HFFc6 (cell line): Measurements from ENCODE around the gene LRP1B. TPM values are rescaled to one million over a fixed set of nuclear protein-coding genes. Genes with fewer than 3 reads are reported as not detected.

Source experiments
- DNase-seq: peaks from one replicate; pipeline ENCODE4 v3.0.0-alpha.2; 2018
- H3K27ac Mint-ChIP-seq: 2 replicates; pipeline ENCODE4 v1.8.0; 2020; ENCODE audit warnings: mild to moderate bottlenecking, mixed read lengths
- H3K27me3 Mint-ChIP-seq: 2 replicates; pipeline ENCODE4 v1.8.0; 2021; ENCODE audit warnings: mild to moderate bottlenecking, moderate library complexity, mixed read lengths; ENCODE audit not compliant: insufficient read depth
- H3K36me3 Mint-ChIP-seq: 2 replicates; pipeline ENCODE4 v1.8.0; 2021; ENCODE audit warnings: low read depth, mixed read lengths
- H3K4me1 Mint-ChIP-seq: 2 replicates; pipeline ENCODE4 v1.8.0; 2020; ENCODE audit warnings: low read depth, mixed read lengths
- H3K4me3 Mint-ChIP-seq: 2 replicates; pipeline ENCODE4 v1.8.0; 2020; ENCODE audit warnings: mild to moderate bottlenecking, moderate library complexity, mixed read lengths
- H3K9me3 Mint-ChIP-seq: 2 replicates; pipeline ENCODE4 v1.8.0; 2020; ENCODE audit warnings: mild to moderate bottlenecking, mixed read lengths
- CTCF ChIP-seq: fragments of 200-600 bp; sonication (generic); IDR thresholded peaks from 2 replicates; pipeline ENCODE4 v1.5.0; 2021; ENCODE audit warnings: antibody characterized with exemption, mild to moderate bottlenecking
- total RNA-seq, 6 experiments: library from RNA; stranded (reverse); fragmentation: NEBNext Ultra II Directional; extraction: Animal tissue kit (Norgen Biotek cat#: 25700); gene quantifications; 2 replicates in 1 of 6; 3 replicates in 5 of 6; pipeline ENCODE4 v1.2.3, GENCODE V29; 2021

Gene LRP1B
- total RNA-seq, 6 experiments from 2014 or later: not detected

- H3K4me3 Mint-ChIP-seq: no peak overlapping the region
- H3K9me3 Mint-ChIP-seq: no peaks in the 10 kb centered on the region; the same call in 1 of the 2 replicates
- no peak overlapping the region for H3K27ac Mint-ChIP-seq
- DNase-seq: no peak
- no peaks in the 10 kb centered on the region for H3K4me1 Mint-ChIP-seq
- no peak for TF ChIP-seq CTCF
- no peaks in the 10 kb centered on the region; the same call in 1 of the 2 replicates for H3K27me3 Mint-ChIP-seq
- no peaks in the 10 kb centered on the region for H3K36me3 Mint-ChIP-seq
These were observed 43.4 kb upstream of the LRP1B start for GRCh38 chr2:142174176-142174575.

DNA sequence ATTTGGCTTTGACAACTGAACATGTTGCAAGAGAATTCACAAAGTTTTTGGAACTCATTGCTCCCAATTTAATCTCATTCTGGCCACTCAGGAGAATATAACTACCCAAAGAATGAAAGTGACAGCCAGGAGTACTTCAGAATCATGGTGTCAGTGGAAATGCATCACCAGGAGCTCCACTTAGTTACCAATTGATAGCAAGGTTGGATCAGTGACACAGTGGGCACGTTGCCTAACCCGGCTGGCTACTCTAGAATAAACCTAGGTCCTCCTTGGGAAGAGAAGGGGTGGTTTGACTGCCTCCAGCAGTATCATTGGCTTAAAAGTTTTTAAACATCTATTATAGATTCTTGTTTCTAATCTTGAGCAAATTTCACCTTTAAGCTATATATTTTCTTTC lies 40.0 kb upstream of the LRP1B start:
- DNase-seq: no peak
- H3K27me3 Mint-ChIP-seq: no peaks in the 10 kb centered on the region; the same call in 1 of the 2 replicates
- H3K27ac Mint-ChIP-seq: no peak overlapping the region
- no peak for TF ChIP-seq CTCF
- H3K36me3 Mint-ChIP-seq: no peaks in the 10 kb centered on the region
- no peak overlapping the region for H3K4me3 Mint-ChIP-seq
- no peaks in the 10 kb centered on the region; the same call in 1 of the 2 replicates for H3K9me3 Mint-ChIP-seq
- no peaks in the 10 kb centered on the region for H3K4me1 Mint-ChIP-seq

DNA sequence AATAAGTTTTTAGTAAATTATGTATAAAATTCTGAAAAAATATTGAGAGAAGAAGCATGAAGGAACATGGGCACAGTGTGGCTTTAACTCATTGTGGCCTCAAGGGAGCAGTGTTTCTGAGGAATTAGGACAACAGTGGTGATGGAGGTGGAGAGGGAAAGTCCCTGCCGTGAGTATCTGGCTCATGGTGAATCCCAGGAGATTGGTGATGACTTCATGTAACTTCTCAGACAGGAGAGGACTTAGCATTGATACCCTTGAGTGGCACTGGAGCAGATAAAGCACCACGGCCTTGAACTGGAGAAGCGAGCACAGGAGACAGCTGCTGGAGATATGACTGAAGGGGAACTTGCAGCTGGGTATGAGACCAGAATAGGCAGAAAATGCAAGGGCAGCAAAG lies 35.0 kb upstream of the LRP1B start:
- peaks cover 3% of the 10 kb centered on the region for H3K27me3 Mint-ChIP-seq

GRCh38 chr2:142153601-142154000 lies 22.8 kb upstream of the LRP1B start:
- no peak for DNase-seq
- Mint-ChIP-seq H3K27me3 (no peaks in the 10 kb centered on the region), H3K27ac (no peak overlapping the region), H3K9me3 (peaks cover 8% of the 10 kb centered on the region), H3K36me3 (no peaks in the 10 kb centered on the region), H3K4me3 (no peak overlapping the region), H3K4me1 (no peaks in the 10 kb centered on the region)
- TF ChIP-seq CTCF: no peak

More for the DNA sequence above, 35.0 kb upstream of the LRP1B start:
- peak; percentile 52 for TF ChIP-seq CTCF
- H3K36me3 Mint-ChIP-seq: no peaks in the 10 kb centered on the region
- H3K4me3 Mint-ChIP-seq: no peak overlapping the region
- peak; percentile 6 for DNase-seq
- no peak overlapping the region for H3K27ac Mint-ChIP-seq
- no peaks in the 10 kb centered on the region for H3K4me1 Mint-ChIP-seq
- peaks cover 13% of the 10 kb centered on the region; the same call in 1 of the 2 replicates for H3K9me3 Mint-ChIP-seq

DNA sequence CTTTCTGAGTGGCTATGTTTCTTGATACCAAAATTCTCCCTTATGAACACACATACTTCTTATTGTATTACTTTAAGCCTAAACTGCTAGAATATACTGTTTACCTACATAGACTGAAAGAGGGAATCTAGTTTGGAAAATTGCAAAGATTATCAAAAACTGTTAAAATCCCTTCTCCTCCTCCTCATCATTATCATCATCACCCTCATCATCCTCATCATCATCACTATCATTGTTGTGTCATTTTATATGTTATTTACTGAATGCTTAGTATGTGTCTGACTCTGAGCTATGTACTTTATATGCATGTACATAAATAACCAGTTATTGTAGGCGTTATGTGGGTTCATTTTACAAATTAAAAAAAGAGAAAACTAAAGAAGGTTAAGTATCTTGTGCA lies 19.6 kb upstream of the LRP1B start:
- H3K27me3 Mint-ChIP-seq: no peaks in the 10 kb centered on the region
- no peaks in the 10 kb centered on the region for H3K36me3 Mint-ChIP-seq
- H3K9me3 Mint-ChIP-seq: peaks cover 8% of the 10 kb centered on the region
- TF ChIP-seq CTCF: no peak
- no peaks in the 10 kb centered on the region for H3K4me1 Mint-ChIP-seq
- H3K4me3 Mint-ChIP-seq: no peak overlapping the region
- H3K27ac Mint-ChIP-seq: no peak overlapping the region
- no peak for DNase-seq

GRCh38 chr2:142144547-142144946 lies 13.7 kb upstream of the LRP1B start:
- Mint-ChIP-seq H3K4me3 (no peak overlapping the region), H3K27me3 (no peaks in the 10 kb centered on the region), H3K27ac (no peak overlapping the region), H3K36me3 (no peaks in the 10 kb centered on the region), H3K4me1 (no peaks in the 10 kb centered on the region), H3K9me3 (no peaks in the 10 kb centered on the region)
- TF ChIP-seq CTCF: no peak
- no peak for DNase-seq
